ENCODE measurements around the gene G0S2. TPM values are rescaled to one million over a fixed set of nuclear protein-coding genes. Genes with fewer than 3 reads are reported as not detected.

Gene G0S2
- total RNA-seq, 2 donors from 2014 or later, result 59.9 to 221 TPM

DNA sequence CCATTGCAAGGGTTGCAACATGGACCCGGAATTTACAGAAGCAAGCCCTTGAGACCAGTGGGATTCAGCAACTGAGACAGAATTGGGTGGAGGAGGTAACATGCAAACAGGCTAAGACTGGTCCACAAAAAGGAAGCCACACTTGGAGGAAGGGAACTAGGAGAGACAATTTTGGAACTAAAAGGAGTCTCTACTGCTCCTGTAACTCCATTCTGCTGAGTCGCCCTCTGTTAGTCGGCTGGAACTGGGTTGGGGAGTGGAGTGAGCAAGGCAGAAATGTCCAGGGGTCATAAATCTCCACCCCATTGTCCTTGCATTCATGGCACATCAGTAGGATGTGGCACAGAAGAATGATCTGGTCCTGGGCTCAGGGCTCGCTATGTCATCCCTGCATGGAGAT, 28.1 kb upstream of the G0S2 start:
- intact Hi-C loops (cut with DNase I), result no loop called here
- Histone ChIP-seq H3K4me1 (peaks cover 87% of the 10 kb centered on the region), H3K27ac (no peak overlapping the region), H3K9me3 (no peaks in the 10 kb centered on the region), H3K4me3 (no peak overlapping the region), H3K27me3 (no peaks in the 10 kb centered on the region), H3K36me3 (replicated peaks in 1 of 2; ENCODE audit: insufficient read depth in 1 of 2, low read depth in 2 of 2) (no peaks in the 10 kb centered on the region)
- 73 to 75% methylated on average over 4 of the region's 4 CpGs for WGBS, 2 donors
- TF ChIP-seq, protein P1, sequence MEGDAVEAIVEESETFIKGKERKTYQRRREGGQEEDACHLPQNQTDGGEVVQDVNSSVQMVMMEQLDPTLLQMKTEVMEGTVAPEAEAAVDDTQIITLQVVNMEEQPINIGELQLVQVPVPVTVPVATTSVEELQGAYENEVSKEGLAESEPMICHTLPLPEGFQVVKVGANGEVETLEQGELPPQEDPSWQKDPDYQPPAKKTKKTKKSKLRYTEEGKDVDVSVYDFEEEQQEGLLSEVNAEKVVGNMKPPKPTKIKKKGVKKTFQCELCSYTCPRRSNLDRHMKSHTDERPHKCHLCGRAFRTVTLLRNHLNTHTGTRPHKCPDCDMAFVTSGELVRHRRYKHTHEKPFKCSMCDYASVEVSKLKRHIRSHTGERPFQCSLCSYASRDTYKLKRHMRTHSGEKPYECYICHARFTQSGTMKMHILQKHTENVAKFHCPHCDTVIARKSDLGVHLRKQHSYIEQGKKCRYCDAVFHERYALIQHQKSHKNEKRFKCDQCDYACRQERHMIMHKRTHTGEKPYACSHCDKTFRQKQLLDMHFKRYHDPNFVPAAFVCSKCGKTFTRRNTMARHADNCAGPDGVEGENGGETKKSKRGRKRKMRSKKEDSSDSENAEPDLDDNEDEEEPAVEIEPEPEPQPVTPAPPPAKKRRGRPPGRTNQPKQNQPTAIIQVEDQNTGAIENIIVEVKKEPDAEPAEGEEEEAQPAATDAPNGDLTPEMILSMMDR (IDR thresholded peaks at IDR 0.05), result no peak
- TF ChIP-seq POLR2A (IDR thresholded peaks at IDR 0.05), result no peak
- DNase-seq (no peak), ATAC-seq (no peak)

- H3K36me3 ChIP-seq (replicated peaks in 1 of 2; ENCODE audit: insufficient read depth in 1 of 2, low read depth in 2 of 2), result no peaks in the 10 kb centered on the region
- H3K9me3 ChIP-seq, result no peaks in the 10 kb centered on the region
- H3K27me3 ChIP-seq, result no peaks in the 10 kb centered on the region
- DNase-seq (no peak), ATAC-seq (no peak)
- H3K4me3 ChIP-seq, result no peak overlapping the region
- intact Hi-C loops (cut with DNase I), result no loop called here
- peaks cover 87% of the 10 kb centered on the region for H3K4me1 ChIP-seq
- peak overlapping the region in 1 of 4 donors; percentile 80 for H3K27ac ChIP-seq
- no peak for TF ChIP-seq POLR2A (IDR thresholded peaks at IDR 0.05)
- TF ChIP-seq, protein P1 (IDR thresholded peaks at IDR 0.05), result no peak
Measured at GRCh38 chr1:209648346-209648745, 26.9 kb upstream of the G0S2 start.

- no peak overlapping the region for H3K4me3 ChIP-seq
- no peaks in the 10 kb centered on the region for H3K36me3 ChIP-seq (replicated peaks in 1 of 2; ENCODE audit: insufficient read depth in 1 of 2, low read depth in 2 of 2)
- no peak for ATAC-seq
- TF ChIP-seq, protein P1 (IDR thresholded peaks at IDR 0.05), result no peak
- TF ChIP-seq POLR2A (IDR thresholded peaks at IDR 0.05), result no peak
- no peaks in the 10 kb centered on the region for H3K9me3 ChIP-seq
- peak overlapping the region in 3 of 4 donors; percentile 63 to 80 (median 68) for H3K27ac ChIP-seq
- no peaks in the 10 kb centered on the region for H3K27me3 ChIP-seq
- WGBS, 2 donors, result 44 to 51% methylated on average over 6 of the region's 6 CpGs
- intact Hi-C loops (cut with DNase I), result no loop called here
- H3K4me1 ChIP-seq, result peaks cover 87% of the 10 kb centered on the region
- DNase-seq, result peak in 2 of 4 donors; percentile 66 to 80
Measured at GRCh38 chr1:209648931-209649776, 26.1 kb upstream of the G0S2 start.

DNA sequence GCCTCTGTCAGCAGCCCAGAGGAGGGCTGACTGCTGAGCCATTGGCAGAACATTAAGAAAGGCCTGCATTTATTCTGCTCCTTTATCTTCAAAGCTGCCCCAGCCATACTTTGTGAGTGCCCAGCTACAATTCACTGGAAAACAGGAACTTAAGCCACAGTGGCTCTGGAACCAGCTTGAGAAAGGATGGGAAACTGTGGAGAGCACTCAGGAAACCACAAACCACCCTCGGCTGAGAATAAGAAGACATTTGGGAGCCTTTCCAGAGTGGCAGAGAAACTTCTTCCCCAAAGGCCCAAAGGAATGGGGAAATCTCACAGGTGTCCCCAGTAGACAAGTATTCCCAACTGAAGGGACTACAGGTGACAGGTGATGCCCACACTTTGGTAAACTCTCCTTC, 24.8 kb upstream of the G0S2 start:
- H3K4me3 ChIP-seq, result no peak overlapping the region
- H3K4me1 ChIP-seq, result peaks cover 88% of the 10 kb centered on the region

More for the DNA sequence above, 24.8 kb upstream of the G0S2 start:
- H3K36me3 ChIP-seq (replicated peaks in 1 of 2; ENCODE audit: insufficient read depth in 1 of 2, low read depth in 2 of 2), result no peaks in the 10 kb centered on the region
- H3K9me3 ChIP-seq, result no peaks in the 10 kb centered on the region
- intact Hi-C loops (cut with DNase I), result no loop called here
- ATAC-seq (no peak), DNase-seq (no peak)
- peak overlapping the region in 2 of 4 donors; percentile 57 to 78 for H3K27ac ChIP-seq
- WGBS, 2 donors, result 75 to 79% methylated on average over 1 of the region's 1 CpG
- no peaks in the 10 kb centered on the region for H3K27me3 ChIP-seq
- TF ChIP-seq POLR2A (IDR thresholded peaks at IDR 0.05), result no peak
- TF ChIP-seq, protein P1 (IDR thresholded peaks at IDR 0.05), result no peak
